ENCODE results near the gene ULK3. TPM values are rescaled to one million over a fixed set of nuclear protein-coding genes. Genes with fewer than 3 reads are reported as not detected.

The ULK3 gene
- total RNA-seq, 6 experiments from 2014 or later: 19.7 to 25.1 (median 22.1) TPM

DNA sequence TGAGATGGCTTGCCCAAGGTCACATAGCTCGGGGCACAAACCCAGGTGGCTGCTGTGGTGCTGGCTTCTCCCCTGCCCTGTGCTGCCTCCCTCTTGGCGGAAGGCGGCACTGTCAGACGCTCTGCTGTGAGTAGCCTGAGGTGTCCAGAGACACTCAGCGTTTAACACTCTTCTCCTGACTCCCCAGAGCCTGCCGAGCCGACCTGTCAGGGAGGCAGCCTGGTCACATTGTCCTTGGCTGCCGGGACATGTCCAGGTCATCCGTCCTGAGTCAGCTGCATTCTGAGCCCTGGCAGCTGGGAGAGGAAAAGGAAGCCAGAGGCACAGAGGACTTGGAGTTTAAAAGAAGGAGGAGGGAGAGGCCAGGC is 25.6 kb downstream of the ULK3 start:
- intact Hi-C loops (cut with DNase I): no loop called here
- Histone ChIP-seq H3K9me3 (no peaks in the 10 kb centered on the region), H3K4me1 (peaks cover 0 to 10% (median 0%) of the 10 kb centered on the region in 4 donors), H3K36me3 (no peaks in the 10 kb centered on the region), H3K27ac (no peak overlapping the region), H3K4me3 (no peak overlapping the region), H3K27me3 (no peaks in the 10 kb centered on the region)
- no peak for TF ChIP-seq POLR2A (IDR thresholded peaks at IDR 0.05)
- TF ChIP-seq, protein P1, sequence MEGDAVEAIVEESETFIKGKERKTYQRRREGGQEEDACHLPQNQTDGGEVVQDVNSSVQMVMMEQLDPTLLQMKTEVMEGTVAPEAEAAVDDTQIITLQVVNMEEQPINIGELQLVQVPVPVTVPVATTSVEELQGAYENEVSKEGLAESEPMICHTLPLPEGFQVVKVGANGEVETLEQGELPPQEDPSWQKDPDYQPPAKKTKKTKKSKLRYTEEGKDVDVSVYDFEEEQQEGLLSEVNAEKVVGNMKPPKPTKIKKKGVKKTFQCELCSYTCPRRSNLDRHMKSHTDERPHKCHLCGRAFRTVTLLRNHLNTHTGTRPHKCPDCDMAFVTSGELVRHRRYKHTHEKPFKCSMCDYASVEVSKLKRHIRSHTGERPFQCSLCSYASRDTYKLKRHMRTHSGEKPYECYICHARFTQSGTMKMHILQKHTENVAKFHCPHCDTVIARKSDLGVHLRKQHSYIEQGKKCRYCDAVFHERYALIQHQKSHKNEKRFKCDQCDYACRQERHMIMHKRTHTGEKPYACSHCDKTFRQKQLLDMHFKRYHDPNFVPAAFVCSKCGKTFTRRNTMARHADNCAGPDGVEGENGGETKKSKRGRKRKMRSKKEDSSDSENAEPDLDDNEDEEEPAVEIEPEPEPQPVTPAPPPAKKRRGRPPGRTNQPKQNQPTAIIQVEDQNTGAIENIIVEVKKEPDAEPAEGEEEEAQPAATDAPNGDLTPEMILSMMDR (IDR thresholded peaks at IDR 0.05): peak in 3 of 4 donors; percentile 19 to 34 (median 25)
- peak; percentile 64 to 73 (median 66) for ATAC-seq
- 18% methylated on average over 8 of the region's 9 CpGs for WGBS (ENCODE audit: insufficient coverage, low coverage, low lambda C conversion rate, missing lambda C conversion rate)
- peak in 2 of 3 donors; percentile 62 to 69 for DNase-seq

DNA sequence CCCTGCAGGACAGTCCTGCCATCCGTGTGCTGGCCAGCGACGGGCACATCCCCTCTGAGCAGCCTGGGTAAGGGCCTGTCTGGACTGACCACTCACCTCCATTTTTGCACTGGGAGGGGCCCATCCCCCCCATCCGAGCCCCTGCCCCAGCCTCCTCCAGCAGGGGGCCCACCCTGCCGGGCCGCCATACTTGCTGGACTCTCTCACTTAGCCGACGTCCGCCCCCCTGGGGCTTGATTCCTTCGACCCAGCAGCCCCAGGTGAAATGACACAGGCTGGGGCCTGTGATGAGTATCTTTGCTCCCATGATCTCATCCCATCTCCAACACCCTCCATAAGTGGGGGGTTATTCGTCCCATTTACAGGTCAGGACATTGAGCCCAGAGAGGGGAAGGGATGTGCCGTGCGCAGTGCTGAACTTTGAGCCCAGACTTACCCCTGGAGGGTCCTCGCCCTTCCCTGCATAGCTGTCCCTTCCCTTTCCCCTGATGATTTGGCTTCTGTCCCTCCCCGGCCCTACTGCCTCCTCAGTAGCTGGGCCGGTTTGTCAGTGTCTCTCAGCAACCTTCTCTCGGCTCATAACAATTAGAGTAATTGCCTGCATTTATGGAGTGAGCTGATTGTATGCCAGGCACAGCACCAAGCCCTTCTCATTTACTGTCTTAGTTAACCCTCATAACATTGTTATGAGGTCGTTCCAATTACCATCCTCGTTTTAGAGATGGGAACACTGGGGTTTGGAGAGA is 26.2 kb downstream of the ULK3 start:
- no peak for TF ChIP-seq POLR2A (IDR thresholded peaks at IDR 0.05)
- TF ChIP-seq, protein P1 (IDR thresholded peaks at IDR 0.05): no peak
- no peak for DNase-seq
- no peak overlapping the region for H3K27ac ChIP-seq
- intact Hi-C loops (cut with DNase I): no loop called here
- no peak for ATAC-seq
- H3K36me3 ChIP-seq: no peaks in the 10 kb centered on the region
- H3K27me3 ChIP-seq: no peaks in the 10 kb centered on the region
- H3K4me1 ChIP-seq: peaks cover 0 to 10% (median 0%) of the 10 kb centered on the region in 4 donors
- H3K4me3 ChIP-seq: no peak overlapping the region
- H3K9me3 ChIP-seq: no peaks in the 10 kb centered on the region
- WGBS (ENCODE audit: insufficient coverage, low coverage, low lambda C conversion rate, missing lambda C conversion rate): 34% methylated on average over 6 of the region's 19 CpGs

DNA sequence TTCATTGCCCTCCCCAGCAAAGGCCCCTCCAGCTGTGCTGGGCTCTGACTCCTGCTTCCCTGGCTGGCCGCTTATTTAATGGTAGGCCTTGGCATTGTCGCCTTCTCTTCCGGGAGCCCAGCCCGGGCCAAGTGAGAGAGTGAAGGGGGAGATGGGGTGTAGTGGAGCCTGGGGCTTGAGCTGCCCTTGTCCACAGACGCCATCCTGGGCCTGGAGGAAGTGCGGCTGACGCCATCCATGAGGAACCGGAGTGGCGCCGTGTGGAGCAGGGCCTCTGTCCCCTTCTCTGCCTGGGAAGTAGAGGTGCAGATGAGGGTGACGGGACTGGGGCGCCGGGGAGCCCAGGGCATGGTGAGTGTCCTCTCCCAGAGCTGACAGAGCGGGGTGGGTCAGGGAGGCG is 27.0 kb downstream of the ULK3 start:
- DNase-seq: no peak
- no peak overlapping the region for H3K27ac ChIP-seq
- WGBS (ENCODE audit: insufficient coverage, low coverage, low lambda C conversion rate, missing lambda C conversion rate): 89% methylated on average over 3 of the region's 15 CpGs
- H3K4me3 ChIP-seq: no peak overlapping the region
- no peaks in the 10 kb centered on the region for H3K9me3 ChIP-seq
- H3K4me1 ChIP-seq: peaks cover 0 to 10% (median 0%) of the 10 kb centered on the region in 4 donors
- no peak for ATAC-seq
- intact Hi-C loops (cut with DNase I): no loop called here
- no peaks in the 10 kb centered on the region for H3K27me3 ChIP-seq
- TF ChIP-seq POLR2A (IDR thresholded peaks at IDR 0.05): no peak
- TF ChIP-seq, protein P1 (IDR thresholded peaks at IDR 0.05): no peak
- H3K36me3 ChIP-seq: no peaks in the 10 kb centered on the region

DNA sequence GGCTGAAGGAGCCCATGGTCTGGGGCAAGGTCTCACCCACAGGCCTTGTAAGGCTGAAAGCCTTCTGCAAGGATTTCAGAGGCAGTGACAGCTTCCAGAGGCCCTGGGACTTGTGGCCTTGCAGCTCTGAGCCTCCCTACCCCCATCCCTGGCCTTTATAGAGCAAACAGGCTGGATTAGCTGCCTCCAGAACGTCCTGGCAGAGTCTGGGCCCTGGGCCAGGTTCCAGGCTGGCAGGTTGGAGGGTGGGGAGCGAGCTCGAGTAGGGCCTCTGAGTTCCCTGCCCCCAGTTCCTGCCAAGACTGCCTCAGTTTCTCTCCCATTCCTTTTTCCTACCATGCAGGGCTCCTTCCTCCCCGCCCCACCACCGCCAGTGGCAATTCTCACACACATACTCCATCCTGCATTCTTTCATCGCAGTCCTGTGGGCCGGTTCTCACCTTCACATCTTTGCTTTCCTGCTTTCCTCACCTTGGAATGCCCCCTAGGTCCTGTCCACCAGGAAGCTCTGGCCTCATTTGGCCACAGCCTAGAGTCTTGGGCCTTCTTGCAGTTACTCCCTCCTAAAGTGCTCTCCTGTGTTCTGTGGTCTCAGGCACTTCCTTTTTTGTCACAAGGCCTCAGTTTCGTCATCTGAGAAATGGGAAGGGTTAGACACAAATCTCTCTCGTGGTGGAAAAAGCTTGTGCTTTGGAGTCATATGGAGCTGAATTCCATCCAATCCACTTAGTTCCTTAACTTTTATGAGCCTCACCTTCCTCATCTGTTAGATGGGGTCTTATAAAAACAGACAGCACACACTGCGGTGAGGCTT is 27.6 kb downstream of the ULK3 start:
- ATAC-seq (peak; percentile 68 to 87 (median 74)), DNase-seq (peak; percentile 76 to 87 (median 83))
- Histone ChIP-seq H3K36me3 (no peaks in the 10 kb centered on the region), H3K27me3 (no peaks in the 10 kb centered on the region), H3K4me3 (no peak overlapping the region), H3K4me1 (peaks cover 0 to 10% (median 0%) of the 10 kb centered on the region in 4 donors), H3K27ac (peak overlapping the region in 1 of 3 donors; percentile 54), H3K9me3 (no peaks in the 10 kb centered on the region)
- WGBS (ENCODE audit: insufficient coverage, low coverage, low lambda C conversion rate, missing lambda C conversion rate): 52% methylated on average over 8 of the region's 10 CpGs
- intact Hi-C loops (cut with DNase I): no loop called here
- no peak for TF ChIP-seq POLR2A (IDR thresholded peaks at IDR 0.05)

DNA sequence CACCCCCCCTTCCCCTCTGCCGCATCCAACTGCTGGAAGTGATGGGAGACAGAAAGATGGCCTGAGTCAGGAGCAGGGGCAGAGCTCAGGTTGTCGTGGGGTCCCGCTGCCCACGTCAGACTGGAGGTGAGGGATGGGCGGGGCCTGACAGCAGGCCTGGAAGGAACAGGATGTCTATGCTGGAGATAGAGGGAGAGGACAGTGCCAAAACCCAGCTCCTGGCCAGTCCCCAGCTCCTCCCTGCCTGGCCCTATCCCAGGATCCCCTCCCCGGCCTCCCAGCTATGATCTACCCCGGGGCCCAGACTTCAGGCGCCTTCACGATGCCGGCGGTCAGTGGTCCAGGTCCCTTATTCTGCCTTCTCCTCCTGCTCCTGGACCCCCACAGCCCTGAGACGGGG is 30.4 kb downstream of the ULK3 start, which contains the start of gene LMAN1L:
LMAN1L (plus strand) TSS at position 303 of the 400 bp plus-strand sequence; CDS start at position 323, 20 bp downstream.
- H3K4me3 ChIP-seq: no peak within 1 kb of the TSS

More for the DNA sequence above, 30.4 kb downstream of the ULK3 start, which contains the start of gene LMAN1L:
- intact Hi-C loops (cut with DNase I): no loop called here
- WGBS (ENCODE audit: insufficient coverage, low coverage, low lambda C conversion rate, missing lambda C conversion rate): 43% methylated on average over 1 of the region's 12 CpGs
- Histone ChIP-seq H3K9me3 (no peaks in the 10 kb centered on the region), H3K27ac (no peak within 1 kb of the TSS), H3K27me3 (no peaks in the 10 kb centered on the region), H3K36me3 (no peaks in the 10 kb centered on the region), H3K4me1 (peaks cover 0 to 15% (median 0%) of the 10 kb centered on the region in 4 donors)
- TF ChIP-seq POLR2A (IDR thresholded peaks at IDR 0.05): no peak
- TF ChIP-seq, protein P1 (IDR thresholded peaks at IDR 0.05): no peak
- DNase-seq (peak in 1 of 3 donors; percentile 12), ATAC-seq (no peak)
